GM23248 (cell line): ENCODE results near the gene TMEM121B.

Experiments
- EZH2 ChIP-seq: fragments of 200-600 bp; sonication (generic); IDR thresholded peaks from 2 replicates; pipeline ENCODE4 v1.6.1; 2018; ENCODE audit warnings: antibody characterized with exemption, mild to moderate bottlenecking; ENCODE audit not compliant: insufficient read depth, poor library complexity, severe bottlenecking
- EZH2phosphoT487 ChIP-seq: fragments of 200-600 bp; sonication (generic); IDR thresholded peaks from 2 replicates; pipeline ENCODE4 v1.6.1; 2018; ENCODE audit warnings: antibody characterized with exemption, moderate library complexity, mild to moderate bottlenecking, low read depth; ENCODE audit not compliant: insufficient read depth

GRCh38 chr22:17137861-17138425, 16.8 kb upstream of the TMEM121B start:
- no peak for TF ChIP-seq EZH2
- TF ChIP-seq EZH2phosphoT487: no peak
